GM21360 (cell line): ENCODE measurements around the gene PTPRG.

Experiments
- ATAC-seq: cut with Tn5 transposase; IDR thresholded peaks from one replicate; pipeline ENCODE4 v1.9.1; 2021; ENCODE audit warnings: mild to moderate bottlenecking, moderate library complexity; ENCODE audit not compliant: unreplicated experiment

Gene PTPRG

GRCh38 chr3:61648481-61648880 is 87.1 kb downstream of the PTPRG start:
- no peak for ATAC-seq

- ATAC-seq: no peak
These were observed 88.2 kb downstream of the PTPRG start for GRCh38 chr3:61649381-61650170.

GRCh38 chr3:61650276-61650675 is 88.9 kb downstream of the PTPRG start:
- no peak for ATAC-seq

GRCh38 chr3:61650719-61651410 is 89.5 kb downstream of the PTPRG start:
- ATAC-seq: no peak

GRCh38 chr3:61657689-61658088 is 96.3 kb downstream of the PTPRG start:
- no peak for ATAC-seq

- ATAC-seq: no peak
These were observed 101.5 kb downstream of the PTPRG start for GRCh38 chr3:61662861-61663260.

GRCh38 chr3:61663356-61664104 is 102.2 kb downstream of the PTPRG start:
- no peak for ATAC-seq

- ATAC-seq: no peak
These were observed 102.7 kb downstream of the PTPRG start for GRCh38 chr3:61664105-61664482.

GRCh38 chr3:61665121-61665520 is 103.8 kb downstream of the PTPRG start:
- no peak for ATAC-seq

- no peak for ATAC-seq
These were observed 104.6 kb downstream of the PTPRG start for GRCh38 chr3:61665987-61666386.

- no peak for ATAC-seq
These were observed 105.4 kb downstream of the PTPRG start for GRCh38 chr3:61666615-61667330.

- ATAC-seq: no peak
These were observed 106.0 kb downstream of the PTPRG start for GRCh38 chr3:61667383-61667782.

GRCh38 chr3:61667814-61668213 is 106.4 kb downstream of the PTPRG start:
- ATAC-seq: no peak

- no peak for ATAC-seq
These were observed 107.0 kb downstream of the PTPRG start for GRCh38 chr3:61668317-61668864.

GRCh38 chr3:61669203-61669602 is 107.8 kb downstream of the PTPRG start:
- no peak for ATAC-seq

- no peak for ATAC-seq
These were observed 108.4 kb downstream of the PTPRG start for GRCh38 chr3:61669668-61670299.

- ATAC-seq: no peak
These were observed 112.3 kb downstream of the PTPRG start for GRCh38 chr3:61673651-61674050.

GRCh38 chr3:61674596-61674995 is 113.2 kb downstream of the PTPRG start:
- no peak for ATAC-seq

- ATAC-seq: no peak
These were observed 117.7 kb downstream of the PTPRG start for GRCh38 chr3:61679026-61679425.

- ATAC-seq: no peak
These were observed 119.2 kb downstream of the PTPRG start for GRCh38 chr3:61680617-61681016.
